ENCODE results near the gene ZC3H14. TPM values are rescaled to one million over a fixed set of nuclear protein-coding genes. Genes with fewer than 3 reads are reported as not detected.

The ZC3H14 gene
- polyA plus RNA-seq, 1 of the 3 experiments (the other 2 are of a cell fraction): 61.5 TPM

- H3K4me3 ChIP-seq (ENCODE audit: low read depth in 2 of 2, low read length in 1 of 2): no peak overlapping the region
- no peak overlapping the region for H2AFZ ChIP-seq (ENCODE audit: low read depth)
- H3K4me2 ChIP-seq: no peak overlapping the region
- no peaks in the 10 kb centered on the region for H3K27me3 ChIP-seq (ENCODE audit: insufficient read depth)
- H3K9me3 ChIP-seq: no peaks in the 10 kb centered on the region
- H3K79me2 ChIP-seq (ENCODE audit: insufficient read depth): peaks cover 94% of the 10 kb centered on the region
- CTCF ChIA-PET: no interaction called here
- H3K9me2 ChIP-seq: no peaks in the 10 kb centered on the region
- no peak overlapping the region for H3K9ac ChIP-seq
- no peak overlapping the region for H3K27ac ChIP-seq (ENCODE audit: low read depth in 2 of 2, low read length in 1 of 2)
- peaks cover 34 to 37% of the 10 kb centered on the region in 2 experiments for H3K36me3 ChIP-seq (replicated peaks in 1 of 2; ENCODE audit: control insufficient read depth in 1 of 2, insufficient read depth in 2 of 2, low read length in 1 of 2)
- 75% methylated on average over 4 of the region's 4 CpGs for WGBS (ENCODE audit: low lambda C conversion rate)
- TF ChIP-seq FOSL2 (IDR thresholded peaks at IDR 0.05; ENCODE audit: borderline replicate concordance, low read depth) (no peak), TCF12 (IDR thresholded peaks at IDR 0.05) (peak; percentile 28; the same call in 1 of the 2 replicates), RCOR1 (IDR thresholded peaks at IDR 0.05; ENCODE audit: low read length) (no peak)
- peaks cover 6% of the 10 kb centered on the region for H3F3A ChIP-seq (replicated peaks; ENCODE audit: insufficient read depth)
- peaks cover 0 to 4% of the 10 kb centered on the region in 2 experiments; a peak in 2 of 4 replicates for H3K4me1 ChIP-seq (ENCODE audit: control insufficient read depth in 1 of 2, insufficient read depth in 2 of 2, low read depth in 1 of 2, low read length in 1 of 2)
- H4K20me1 ChIP-seq (ENCODE audit: insufficient read depth): peaks cover 11% of the 10 kb centered on the region
- DNase-seq: no peak
- POLR2A ChIA-PET: no interaction called here
These were observed 16.0 kb upstream of the ZC3H14 start for GRCh38 chr14:88546621-88547385.

GRCh38 chr14:88547386-88547780, 15.5 kb upstream of the ZC3H14 start:
- Histone ChIP-seq H3K9ac (no peak overlapping the region), H3K9me3 (no peaks in the 10 kb centered on the region), H3F3A (replicated peaks; ENCODE audit: insufficient read depth) (peaks cover 6% of the 10 kb centered on the region), H3K4me1 (ENCODE audit: control insufficient read depth in 1 of 2, insufficient read depth in 2 of 2, low read depth in 1 of 2, low read length in 1 of 2) (peaks cover 0 to 9% of the 10 kb centered on the region in 2 experiments; a peak in 3 of 4 replicates), H3K36me3 (replicated peaks in 1 of 2; ENCODE audit: control insufficient read depth in 1 of 2, insufficient read depth in 2 of 2, low read length in 1 of 2) (peaks cover 34 to 37% of the 10 kb centered on the region in 2 experiments), H4K20me1 (ENCODE audit: insufficient read depth) (peaks cover 11% of the 10 kb centered on the region), H3K4me3 (ENCODE audit: low read depth in 2 of 2, low read length in 1 of 2) (no peak overlapping the region), H3K9me2 (no peaks in the 10 kb centered on the region), H3K27me3 (ENCODE audit: insufficient read depth) (no peaks in the 10 kb centered on the region), H3K79me2 (ENCODE audit: insufficient read depth) (peaks cover 94% of the 10 kb centered on the region), H2AFZ (ENCODE audit: low read depth) (no peak overlapping the region), H3K27ac (ENCODE audit: low read depth in 2 of 2, low read length in 1 of 2) (no peak overlapping the region), H3K4me2 (no peak overlapping the region)
- no peak for TF ChIP-seq ELF1 (IDR thresholded peaks at IDR 0.05)
- TF ChIP-seq GABPA (IDR thresholded peaks at IDR 0.05; ENCODE audit: low read depth): no peak
- TF ChIP-seq FOXJ3 (CRISPR knock-in tag; IDR thresholded peaks at IDR 0.05): no peak
- TF ChIP-seq TAF1 (IDR thresholded peaks at IDR 0.05; ENCODE audit: borderline replicate concordance, low read depth, low read length): no peak
- TF ChIP-seq, protein P1, sequence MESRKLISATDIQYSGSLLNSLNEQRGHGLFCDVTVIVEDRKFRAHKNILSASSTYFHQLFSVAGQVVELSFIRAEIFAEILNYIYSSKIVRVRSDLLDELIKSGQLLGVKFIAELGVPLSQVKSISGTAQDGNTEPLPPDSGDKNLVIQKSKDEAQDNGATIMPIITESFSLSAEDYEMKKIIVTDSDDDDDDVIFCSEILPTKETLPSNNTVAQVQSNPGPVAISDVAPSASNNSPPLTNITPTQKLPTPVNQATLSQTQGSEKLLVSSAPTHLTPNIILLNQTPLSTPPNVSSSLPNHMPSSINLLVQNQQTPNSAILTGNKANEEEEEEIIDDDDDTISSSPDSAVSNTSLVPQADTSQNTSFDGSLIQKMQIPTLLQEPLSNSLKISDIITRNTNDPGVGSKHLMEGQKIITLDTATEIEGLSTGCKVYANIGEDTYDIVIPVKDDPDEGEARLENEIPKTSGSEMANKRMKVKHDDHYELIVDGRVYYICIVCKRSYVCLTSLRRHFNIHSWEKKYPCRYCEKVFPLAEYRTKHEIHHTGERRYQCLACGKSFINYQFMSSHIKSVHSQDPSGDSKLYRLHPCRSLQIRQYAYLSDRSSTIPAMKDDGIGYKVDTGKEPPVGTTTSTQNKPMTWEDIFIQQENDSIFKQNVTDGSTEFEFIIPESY (IDR thresholded peaks at IDR 0.05; ENCODE audit: borderline replicate concordance, low read depth): no peak
- TF ChIP-seq RCOR1 (IDR thresholded peaks at IDR 0.05; ENCODE audit: low read length): no peak
- CTCF ChIA-PET: no interaction called here
- no peak for DNase-seq
- WGBS (ENCODE audit: low lambda C conversion rate): 100% methylated on average over 3 of the region's 3 CpGs
- POLR2A ChIA-PET: no interaction called here

DNA sequence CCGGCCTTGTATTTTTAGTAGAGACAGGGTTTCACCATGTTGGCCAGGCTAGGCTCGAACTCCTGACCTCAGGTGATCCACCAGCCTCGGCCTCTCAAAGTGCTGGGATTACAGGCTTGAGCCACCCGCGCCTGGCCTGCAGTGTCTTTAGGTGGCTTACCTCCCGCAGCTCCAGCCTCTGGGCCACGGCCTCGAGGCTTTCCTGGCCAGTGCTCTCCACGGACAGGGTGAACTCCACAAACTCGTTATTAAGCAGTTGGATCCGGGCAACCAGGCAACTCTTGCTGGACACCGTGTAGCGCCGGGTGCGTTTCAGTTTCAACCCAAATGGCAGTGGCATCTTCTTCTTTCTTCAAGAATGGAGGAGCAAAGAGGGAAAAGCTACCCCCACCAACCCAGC, 12.8 kb upstream of the ZC3H14 start:
- H3K79me2 ChIP-seq (ENCODE audit: insufficient read depth): peaks cover 88% of the 10 kb centered on the region
- no peaks in the 10 kb centered on the region for H3K9me2 ChIP-seq
- H3K4me1 ChIP-seq (ENCODE audit: control insufficient read depth in 1 of 2, insufficient read depth in 2 of 2, low read depth in 1 of 2, low read length in 1 of 2): peaks cover 9 to 22% of the 10 kb centered on the region in 2 experiments; a peak in 3 of 4 replicates
- H3K36me3 ChIP-seq (replicated peaks in 1 of 2; ENCODE audit: control insufficient read depth in 1 of 2, insufficient read depth in 2 of 2, low read length in 1 of 2): peaks cover 31 to 35% of the 10 kb centered on the region in 2 experiments
- ChIA-PET CTCF (no interaction called here), POLR2A (no interaction called here)
- H3K27ac ChIP-seq (ENCODE audit: low read depth in 2 of 2, low read length in 1 of 2): no peak overlapping the region
- no peak overlapping the region for H3K4me2 ChIP-seq
- peaks cover 13% of the 10 kb centered on the region; the same call in 1 of the 2 replicates for H4K20me1 ChIP-seq (ENCODE audit: insufficient read depth)
- no peak overlapping the region for H2AFZ ChIP-seq (ENCODE audit: low read depth)
- TF ChIP-seq TEAD4 (IDR thresholded peaks at IDR 0.05; ENCODE audit: borderline replicate concordance, insufficient read depth): no peak
- TF ChIP-seq CTCF (IDR thresholded peaks at IDR 0.05): no peak
- no peak for DNase-seq
- H3F3A ChIP-seq (replicated peaks; ENCODE audit: insufficient read depth): peaks cover 1% of the 10 kb centered on the region
- no peak overlapping the region for H3K9ac ChIP-seq
- no peak overlapping the region for H3K4me3 ChIP-seq (ENCODE audit: low read depth in 2 of 2, low read length in 1 of 2)
- no peaks in the 10 kb centered on the region for H3K9me3 ChIP-seq
- H3K27me3 ChIP-seq (ENCODE audit: insufficient read depth): no peaks in the 10 kb centered on the region
- WGBS (ENCODE audit: low lambda C conversion rate): 99% methylated on average over 12 of the region's 15 CpGs

Data from SK-N-SH (cell line).